ENCODE results near the gene LHX5. TPM values are rescaled to one million over a fixed set of nuclear protein-coding genes. Genes with fewer than 3 reads are reported as not detected.

Gene LHX5
- total RNA-seq, 1 experiment from 2014 or later = not detected

DNA sequence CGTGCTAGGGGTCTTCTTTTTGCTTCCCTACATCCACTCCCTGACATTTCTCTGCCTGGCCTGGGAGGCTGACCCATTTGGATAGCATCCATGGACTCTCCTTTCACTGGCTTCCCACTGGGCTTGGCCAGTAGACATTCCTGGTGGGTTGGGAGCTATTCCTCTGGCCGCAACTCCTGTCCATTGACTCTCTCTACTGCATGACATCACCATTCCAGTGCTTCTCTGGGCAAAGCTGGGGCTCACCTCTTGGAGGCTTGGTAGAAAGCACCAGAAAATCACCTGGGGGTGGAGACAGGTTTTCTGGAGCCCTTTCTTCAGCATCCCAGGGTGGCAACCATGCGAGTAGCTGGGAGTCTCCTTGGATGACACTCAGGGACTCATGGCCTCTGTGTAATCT, 16.7 kb upstream of the LHX5 start:
- no TSS peak for BruUV-seq (replicated peaks)
- no peaks in the 10 kb centered on the region for H3K36me3 ChIP-seq (ENCODE audit: control insufficient read depth, insufficient read depth, low read length)

DNA sequence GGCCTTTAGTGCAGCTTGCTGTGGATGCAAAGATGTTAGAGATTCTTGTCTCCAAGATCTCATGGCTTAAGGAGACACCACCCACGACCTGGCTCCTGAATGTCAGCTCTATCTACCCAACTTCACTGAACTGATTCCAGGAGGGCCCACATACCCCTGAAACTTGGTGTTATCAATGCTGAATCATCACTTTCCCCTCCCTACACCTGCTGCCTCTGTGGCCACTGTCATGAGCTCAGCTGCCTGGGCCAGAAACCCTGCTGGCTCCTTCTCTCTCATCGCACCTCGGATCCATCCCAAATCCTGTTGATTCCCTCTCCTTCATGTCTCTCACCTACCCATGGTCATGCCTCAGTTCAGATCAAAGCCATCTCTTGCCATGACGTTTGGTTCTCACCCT, 15.1 kb upstream of the LHX5 start:
- H3K9me3 ChIP-seq (ENCODE audit: control insufficient read depth, insufficient read depth, low read depth, low read length) = no peaks in the 10 kb centered on the region
- no peak overlapping the region for H3K4me3 ChIP-seq (ENCODE audit: low read depth in 2 of 2, low read length in 2 of 2)
- in situ Hi-C loops (cut with HindIII; ENCODE audit: low pct_unique_long_range_greater_than_20kb, low sequenced_read_pairs) = no loop called here
- ChIA-PET POLR2A (no interaction called here), CTCF (no interaction called here)
- H3K27me3 ChIP-seq (ENCODE audit: control insufficient read depth, insufficient read depth, low read length) = peaks cover 35% of the 10 kb centered on the region
- no peaks in the 10 kb centered on the region for H3K36me3 ChIP-seq (ENCODE audit: control insufficient read depth, insufficient read depth, low read length)
- no peaks in the 10 kb centered on the region for H3K4me1 ChIP-seq (ENCODE audit: control insufficient read depth, insufficient read depth, low read length)
- BruUV-seq (replicated peaks) = no TSS peak
- DNase-seq (ENCODE audit: low read depth, low spot score) (no peak), ATAC-seq (no peak)
- H3K27ac ChIP-seq (ENCODE audit: low read length) = no peak overlapping the region
- intact Hi-C loops (cut with micrococcal nuclease; ENCODE audit: unreplicated experiment) = no loop called here
- no peak for TF ChIP-seq POLR2AphosphoS5 (IDR thresholded peaks at IDR 0.05; ENCODE audit: low read depth, low read length)
- no peak for TF ChIP-seq SIN3A (IDR thresholded peaks at IDR 0.05; ENCODE audit: borderline replicate concordance, insufficient read depth, low read depth, low read length)
- TF ChIP-seq TCF7L2 (IDR thresholded peaks at IDR 0.05; ENCODE audit: low read depth, low read length) = no peak
- no peak for TF ChIP-seq REST (IDR thresholded peaks at IDR 0.05; ENCODE audit: insufficient read depth in 1 of 2, low read depth in 2 of 2, low read length in 1 of 2)

More for the DNA sequence above, 16.7 kb upstream of the LHX5 start:
- Histone ChIP-seq H3K27ac (ENCODE audit: low read length) (no peak overlapping the region), H3K4me1 (ENCODE audit: control insufficient read depth, insufficient read depth, low read length) (no peaks in the 10 kb centered on the region), H3K9me3 (ENCODE audit: control insufficient read depth, insufficient read depth, low read depth, low read length) (no peaks in the 10 kb centered on the region), H3K27me3 (ENCODE audit: control insufficient read depth, insufficient read depth, low read length) (peaks cover 24% of the 10 kb centered on the region), H3K4me3 (ENCODE audit: low read depth in 2 of 2, low read length in 2 of 2) (no peak overlapping the region)
- intact Hi-C loops (cut with micrococcal nuclease; ENCODE audit: unreplicated experiment) (no loop called here), in situ Hi-C loops (cut with HindIII; ENCODE audit: low pct_unique_long_range_greater_than_20kb, low sequenced_read_pairs) (no loop called here)
- ATAC-seq = no peak
- no peak for TF ChIP-seq REST (IDR thresholded peaks at IDR 0.05; ENCODE audit: insufficient read depth in 1 of 2, low read depth in 2 of 2, low read length in 1 of 2)
- DNase-seq (ENCODE audit: low read depth, low spot score) = no peak
- CTCF ChIA-PET = no interaction called here
- POLR2A ChIA-PET = no interaction called here

- Histone ChIP-seq H3K9me3 (ENCODE audit: control insufficient read depth, insufficient read depth, low read depth, low read length) (no peaks in the 10 kb centered on the region), H3K4me3 (ENCODE audit: low read depth in 2 of 2, low read length in 2 of 2) (no peak overlapping the region), H3K27me3 (ENCODE audit: control insufficient read depth, insufficient read depth, low read length) (peaks cover 42% of the 10 kb centered on the region), H3K4me1 (ENCODE audit: control insufficient read depth, insufficient read depth, low read length) (no peaks in the 10 kb centered on the region), H3K36me3 (ENCODE audit: control insufficient read depth, insufficient read depth, low read length) (no peaks in the 10 kb centered on the region), H3K27ac (ENCODE audit: low read length) (no peak overlapping the region)
- POLR2A ChIA-PET = no interaction called here
- ATAC-seq (no peak), DNase-seq (ENCODE audit: low read depth, low spot score) (no peak)
- in situ Hi-C loops (cut with HindIII; ENCODE audit: low pct_unique_long_range_greater_than_20kb, low sequenced_read_pairs) (no loop called here), intact Hi-C loops (cut with micrococcal nuclease; ENCODE audit: unreplicated experiment) (no loop called here)
- BruUV-seq (replicated peaks) = no TSS peak
- no peak for TF ChIP-seq TCF7L2 (IDR thresholded peaks at IDR 0.05; ENCODE audit: low read depth, low read length)
- TF ChIP-seq, protein P1, sequence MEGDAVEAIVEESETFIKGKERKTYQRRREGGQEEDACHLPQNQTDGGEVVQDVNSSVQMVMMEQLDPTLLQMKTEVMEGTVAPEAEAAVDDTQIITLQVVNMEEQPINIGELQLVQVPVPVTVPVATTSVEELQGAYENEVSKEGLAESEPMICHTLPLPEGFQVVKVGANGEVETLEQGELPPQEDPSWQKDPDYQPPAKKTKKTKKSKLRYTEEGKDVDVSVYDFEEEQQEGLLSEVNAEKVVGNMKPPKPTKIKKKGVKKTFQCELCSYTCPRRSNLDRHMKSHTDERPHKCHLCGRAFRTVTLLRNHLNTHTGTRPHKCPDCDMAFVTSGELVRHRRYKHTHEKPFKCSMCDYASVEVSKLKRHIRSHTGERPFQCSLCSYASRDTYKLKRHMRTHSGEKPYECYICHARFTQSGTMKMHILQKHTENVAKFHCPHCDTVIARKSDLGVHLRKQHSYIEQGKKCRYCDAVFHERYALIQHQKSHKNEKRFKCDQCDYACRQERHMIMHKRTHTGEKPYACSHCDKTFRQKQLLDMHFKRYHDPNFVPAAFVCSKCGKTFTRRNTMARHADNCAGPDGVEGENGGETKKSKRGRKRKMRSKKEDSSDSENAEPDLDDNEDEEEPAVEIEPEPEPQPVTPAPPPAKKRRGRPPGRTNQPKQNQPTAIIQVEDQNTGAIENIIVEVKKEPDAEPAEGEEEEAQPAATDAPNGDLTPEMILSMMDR (IDR thresholded peaks at IDR 0.05) = no peak
- TF ChIP-seq REST (IDR thresholded peaks at IDR 0.05; ENCODE audit: insufficient read depth in 1 of 2, low read depth in 2 of 2, low read length in 1 of 2) = no peak
- no peak for TF ChIP-seq SIN3A (IDR thresholded peaks at IDR 0.05; ENCODE audit: borderline replicate concordance, insufficient read depth, low read depth, low read length)
- no peak for TF ChIP-seq POLR2AphosphoS5 (IDR thresholded peaks at IDR 0.05; ENCODE audit: low read depth, low read length)
- CTCF ChIA-PET = no interaction called here
Observed at GRCh38 chr12:113485330-113485729, 13.7 kb upstream of the LHX5 start.

All from Panc1 (cell line).